AML-193 (cell line): ENCODE results near the gene CGB5.
"Not testable (repeated sequence)": the region's sequence is repeated elsewhere in the genome, so short reads cannot be mapped to it uniquely, and the experiment has no call there.

ENCODE experiments used
- DNase-seq, 2 experiments: peaks; one replicate each; lab custom pipeline; 2025; lab: John Stamatoyannopoulos, UW

CGB5 gene

GRCh38 chr19:49020931-49021895, 22.4 kb upstream of the CGB5 start:
- DNase-seq: peak in 1 of 2 experiments; percentile 29

- DNase-seq: no peak
Measured at GRCh38 chr19:49022116-49022515, 21.5 kb upstream of the CGB5 start.

- not testable (repeated sequence) for DNase-seq
Measured at GRCh38 chr19:49024233-49024632, 19.4 kb upstream of the CGB5 start, which contains the start of gene CGB3. Gene CGB3, minus strand, starts transcription at chr19:49024333. Its CDS starts 362 bp downstream, at chr19:49023971.

GRCh38 chr19:49025088-49025487, 18.6 kb upstream of the CGB5 start:
- DNase-seq: not testable (repeated sequence)

GRCh38 chr19:49025599-49025998, 18.0 kb upstream of the CGB5 start:
- DNase-seq: not testable (repeated sequence)

- not testable (repeated sequence) for DNase-seq
Measured at GRCh38 chr19:49028686-49029085, 15.0 kb upstream of the CGB5 start.

GRCh38 chr19:49029749-49030148, 13.9 kb upstream of the CGB5 start:
- not testable (repeated sequence) for DNase-seq

- DNase-seq: not testable (repeated sequence)
Measured at GRCh38 chr19:49030323-49030722, 13.3 kb upstream of the CGB5 start.

GRCh38 chr19:49031642-49032301, 11.9 kb upstream of the CGB5 start, which contains the start of gene CGB2:
Gene CGB2, plus strand, starts transcription at chr19:49031890. Its CDS starts 206 bp downstream, at chr19:49032096.
- not testable (repeated sequence) for DNase-seq

- not testable (repeated sequence) for DNase-seq
Measured at GRCh38 chr19:49036815-49037214, 6.8 kb upstream of the CGB5 start, which contains the start of gene CGB1. Gene CGB1, minus strand, starts transcription at chr19:49036895. Its CDS starts 184 bp downstream, at chr19:49036711.

GRCh38 chr19:49038111-49038510, 5.5 kb upstream of the CGB5 start:
- not testable (repeated sequence) for DNase-seq

GRCh38 chr19:49038557-49039276, 4.9 kb upstream of the CGB5 start:
- not testable (repeated sequence) for DNase-seq

GRCh38 chr19:49039736-49040135, 3.9 kb upstream of the CGB5 start:
- DNase-seq: not testable (repeated sequence)

GRCh38 chr19:49042177-49042576, 1.5 kb upstream of the CGB5 start:
- no peak for DNase-seq

- DNase-seq: not testable (repeated sequence)
Measured at GRCh38 chr19:49042666-49043065, 982 bp upstream of the CGB5 start.

GRCh38 chr19:49049011-49049410, 5.4 kb downstream of the CGB5 start, which contains the start of gene CGB8:
Gene CGB8, minus strand, starts transcription at chr19:49049111. Its CDS starts 372 bp downstream, at chr19:49048739.
- DNase-seq: not testable (repeated sequence)

- not testable (repeated sequence) for DNase-seq
Measured at GRCh38 chr19:49049834-49050233, 6.2 kb downstream of the CGB5 start.

- DNase-seq: not testable (repeated sequence)
Measured at GRCh38 chr19:49050376-49051033, 6.9 kb downstream of the CGB5 start.

- no peak for DNase-seq
Measured at GRCh38 chr19:49056101-49056901, 12.7 kb downstream of the CGB5 start.

- DNase-seq: not testable (repeated sequence)
Measured at GRCh38 chr19:49056902-49057596, 13.4 kb downstream of the CGB5 start.
